ENCODE data around the gene HDAC3. TPM values are rescaled to one million over a fixed set of nuclear protein-coding genes. Genes with fewer than 3 reads are reported as not detected.

The HDAC3 gene
- total RNA-seq, 1 donor from 2014 or later: 101 TPM

DNA sequence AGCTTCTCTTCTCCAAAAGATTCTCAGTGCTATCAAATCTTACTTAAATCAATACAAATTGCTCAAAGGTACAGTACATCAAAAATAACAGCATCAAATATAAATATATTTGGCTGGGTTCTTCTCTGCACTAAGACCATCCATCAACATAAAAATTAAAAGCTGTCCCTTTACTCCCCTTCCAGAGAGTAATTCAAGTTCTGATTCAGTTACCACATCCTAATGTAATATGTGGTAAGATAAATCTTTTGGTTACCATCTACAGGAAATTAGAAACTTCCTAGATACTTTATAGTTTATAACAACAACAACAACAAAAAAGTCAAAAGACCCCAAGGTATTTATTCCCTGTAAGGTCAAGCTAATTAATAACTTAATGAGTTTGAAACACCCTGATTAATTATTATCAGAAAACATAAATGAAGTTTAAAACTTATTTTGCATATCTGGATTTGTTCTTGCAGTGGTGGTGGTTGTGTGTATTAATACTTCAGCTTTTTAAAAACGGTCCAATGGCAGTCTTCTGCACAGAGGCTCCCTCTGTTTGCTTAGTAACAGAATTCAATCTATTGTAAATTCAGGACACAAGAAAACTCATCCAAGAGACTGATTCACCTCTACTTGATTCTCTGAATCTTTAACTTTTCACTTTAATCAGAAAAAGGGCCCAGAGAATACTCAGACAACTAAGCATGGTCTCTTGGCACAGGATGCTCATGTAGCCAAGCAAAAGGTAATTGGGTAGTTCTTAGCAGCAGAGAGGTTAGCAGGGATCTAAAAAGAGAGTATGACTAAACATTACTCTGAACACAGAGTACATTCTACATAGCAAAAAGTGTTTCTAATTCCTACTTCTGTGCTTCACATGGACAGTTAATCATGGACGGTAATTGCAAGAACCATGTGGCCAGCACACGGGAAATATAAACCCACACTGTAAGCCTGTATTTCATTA lies 38.0 kb downstream of the HDAC3 start:
- peaks cover 4% of the 10 kb centered on the region for H3K4me1 Mint-ChIP-seq (ENCODE audit: low read depth)
- H3K27me3 Mint-ChIP-seq: no peaks in the 10 kb centered on the region
- DNase-seq (ENCODE audit: low spot score, unreplicated experiment): no peak
- no peak overlapping the region for H3K27ac Mint-ChIP-seq
- TF ChIP-seq, protein P1, sequence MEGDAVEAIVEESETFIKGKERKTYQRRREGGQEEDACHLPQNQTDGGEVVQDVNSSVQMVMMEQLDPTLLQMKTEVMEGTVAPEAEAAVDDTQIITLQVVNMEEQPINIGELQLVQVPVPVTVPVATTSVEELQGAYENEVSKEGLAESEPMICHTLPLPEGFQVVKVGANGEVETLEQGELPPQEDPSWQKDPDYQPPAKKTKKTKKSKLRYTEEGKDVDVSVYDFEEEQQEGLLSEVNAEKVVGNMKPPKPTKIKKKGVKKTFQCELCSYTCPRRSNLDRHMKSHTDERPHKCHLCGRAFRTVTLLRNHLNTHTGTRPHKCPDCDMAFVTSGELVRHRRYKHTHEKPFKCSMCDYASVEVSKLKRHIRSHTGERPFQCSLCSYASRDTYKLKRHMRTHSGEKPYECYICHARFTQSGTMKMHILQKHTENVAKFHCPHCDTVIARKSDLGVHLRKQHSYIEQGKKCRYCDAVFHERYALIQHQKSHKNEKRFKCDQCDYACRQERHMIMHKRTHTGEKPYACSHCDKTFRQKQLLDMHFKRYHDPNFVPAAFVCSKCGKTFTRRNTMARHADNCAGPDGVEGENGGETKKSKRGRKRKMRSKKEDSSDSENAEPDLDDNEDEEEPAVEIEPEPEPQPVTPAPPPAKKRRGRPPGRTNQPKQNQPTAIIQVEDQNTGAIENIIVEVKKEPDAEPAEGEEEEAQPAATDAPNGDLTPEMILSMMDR (IDR thresholded peaks at IDR 0.05; ENCODE audit: unreplicated experiment): no peak
- H3K4me3 Mint-ChIP-seq (ENCODE audit: low read depth): no peak overlapping the region
- no peaks in the 10 kb centered on the region for H3K9me3 Mint-ChIP-seq (ENCODE audit: low read depth)
- H3K36me3 Mint-ChIP-seq (ENCODE audit: insufficient read depth): peaks cover 1% of the 10 kb centered on the region

DNA sequence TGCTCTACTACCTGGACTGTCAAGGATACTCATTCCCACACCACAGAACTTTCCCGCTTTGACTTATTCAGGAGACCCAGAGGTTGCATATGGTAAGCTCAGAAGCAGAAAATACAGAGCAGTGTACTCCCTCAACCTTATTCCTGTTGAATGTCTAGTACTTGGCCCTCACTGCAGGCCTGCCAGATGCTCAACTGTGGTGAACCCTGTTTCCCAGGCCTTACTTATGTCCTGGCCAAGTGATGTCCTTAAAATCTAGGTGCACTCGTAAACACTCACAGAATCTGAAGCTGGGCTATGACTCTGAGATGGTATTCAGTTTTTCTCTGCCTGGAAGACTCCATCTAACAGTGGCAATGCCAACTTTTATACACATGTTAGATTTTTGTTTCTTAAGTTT lies 38.8 kb downstream of the HDAC3 start:
- TF ChIP-seq, protein P1 (IDR thresholded peaks at IDR 0.05; ENCODE audit: unreplicated experiment): no peak

DNA sequence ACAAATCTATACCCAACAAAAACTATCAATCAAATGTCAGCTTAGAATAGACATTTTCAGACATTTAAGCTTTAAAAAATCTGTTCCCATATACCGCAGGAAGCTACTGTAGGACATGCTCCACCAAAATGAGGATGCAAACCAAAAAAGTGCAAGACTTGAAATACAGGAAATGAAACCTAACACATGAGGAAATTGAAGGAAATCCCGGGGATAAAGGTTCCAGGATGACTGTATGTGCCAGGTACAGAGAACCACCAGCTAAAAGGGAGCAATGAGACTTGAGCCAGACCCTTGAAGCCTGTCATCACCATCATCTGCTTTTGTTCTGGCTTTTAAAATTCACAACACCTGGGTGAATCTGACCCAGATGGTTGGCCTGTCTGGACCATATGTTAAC lies 39.3 kb downstream of the HDAC3 start:
- Mint-ChIP-seq H3K4me3 (ENCODE audit: low read depth) (no peak overlapping the region), H3K9me3 (ENCODE audit: low read depth) (no peaks in the 10 kb centered on the region), H3K4me1 (ENCODE audit: low read depth) (peaks cover 4% of the 10 kb centered on the region), H3K36me3 (ENCODE audit: insufficient read depth) (peaks cover 1% of the 10 kb centered on the region), H3K27ac (no peak overlapping the region), H3K27me3 (no peaks in the 10 kb centered on the region)
- TF ChIP-seq, protein P1 (IDR thresholded peaks at IDR 0.05; ENCODE audit: unreplicated experiment): no peak
- no peak for DNase-seq (ENCODE audit: low spot score, unreplicated experiment)

More for the DNA sequence above, 38.8 kb downstream of the HDAC3 start:
- no peak overlapping the region for H3K27ac Mint-ChIP-seq
- DNase-seq (ENCODE audit: low spot score, unreplicated experiment): no peak
- H3K36me3 Mint-ChIP-seq (ENCODE audit: insufficient read depth): peaks cover 1% of the 10 kb centered on the region
- H3K4me3 Mint-ChIP-seq (ENCODE audit: low read depth): no peak overlapping the region
- H3K4me1 Mint-ChIP-seq (ENCODE audit: low read depth): peaks cover 4% of the 10 kb centered on the region
- H3K27me3 Mint-ChIP-seq: no peaks in the 10 kb centered on the region
- no peaks in the 10 kb centered on the region for H3K9me3 Mint-ChIP-seq (ENCODE audit: low read depth)

DNA sequence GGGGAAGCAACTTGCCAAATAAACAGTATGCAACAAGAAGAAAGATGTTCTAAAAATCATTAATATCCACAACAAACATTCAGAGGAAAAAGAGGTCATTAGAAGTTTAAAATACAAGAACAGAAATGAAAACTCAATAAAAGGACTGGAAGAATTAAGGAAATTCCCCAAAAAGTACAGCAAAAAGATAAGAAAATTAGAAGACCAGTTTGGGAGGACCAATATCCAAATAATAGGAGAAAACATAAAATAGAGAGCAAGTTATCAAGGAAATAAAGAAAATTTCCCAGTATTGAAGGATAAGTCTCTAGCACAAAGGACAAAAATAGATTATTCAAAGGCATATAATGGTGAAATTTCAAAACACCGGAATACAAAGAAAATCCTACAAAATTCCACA lies 39.8 kb downstream of the HDAC3 start:
- no peak for DNase-seq (ENCODE audit: low spot score, unreplicated experiment)
- H3K4me3 Mint-ChIP-seq (ENCODE audit: low read depth): no peak overlapping the region
- H3K27me3 Mint-ChIP-seq: no peaks in the 10 kb centered on the region
- H3K27ac Mint-ChIP-seq: peak overlapping the region; percentile 43
- H3K9me3 Mint-ChIP-seq (ENCODE audit: low read depth): no peaks in the 10 kb centered on the region
- peaks cover 1% of the 10 kb centered on the region for H3K36me3 Mint-ChIP-seq (ENCODE audit: insufficient read depth)
- peaks cover 4% of the 10 kb centered on the region for H3K4me1 Mint-ChIP-seq (ENCODE audit: low read depth)
- TF ChIP-seq, protein P1 (IDR thresholded peaks at IDR 0.05; ENCODE audit: unreplicated experiment): no peak

DNA sequence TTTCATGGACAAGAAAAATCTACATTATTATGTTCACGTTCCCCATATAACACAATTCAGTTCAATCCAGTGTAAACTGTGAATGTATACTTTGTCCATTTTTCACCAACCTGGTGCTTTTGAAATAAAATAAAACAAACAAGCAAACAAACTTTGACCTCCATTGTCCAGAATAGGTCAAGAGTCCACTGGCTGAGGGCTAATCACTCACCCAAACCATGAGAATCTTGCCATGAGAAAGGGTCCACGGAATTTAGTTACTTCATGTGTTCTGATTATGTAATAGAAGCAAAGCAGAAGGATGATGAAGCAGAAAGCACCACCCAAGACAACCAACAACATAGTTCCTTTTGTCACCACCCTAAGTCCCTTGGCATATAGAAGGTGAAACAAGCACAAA lies 46.5 kb downstream of the HDAC3 start:
- TF ChIP-seq, protein P1 (IDR thresholded peaks at IDR 0.05; ENCODE audit: unreplicated experiment): no peak
- H3K27ac Mint-ChIP-seq: no peak overlapping the region
- H3K27me3 Mint-ChIP-seq: no peaks in the 10 kb centered on the region
- H3K36me3 Mint-ChIP-seq (ENCODE audit: insufficient read depth): peaks cover 8% of the 10 kb centered on the region
- peaks cover 9% of the 10 kb centered on the region for H3K4me1 Mint-ChIP-seq (ENCODE audit: low read depth)
- no peak overlapping the region for H3K4me3 Mint-ChIP-seq (ENCODE audit: low read depth)
- no peak for DNase-seq (ENCODE audit: low spot score, unreplicated experiment)
- no peaks in the 10 kb centered on the region for H3K9me3 Mint-ChIP-seq (ENCODE audit: low read depth)
